ENCODE results near the gene DDO. TPM values are rescaled to one million over a fixed set of nuclear protein-coding genes. Genes with fewer than 3 reads are reported as not detected.

Gene DDO
- polyA plus RNA-seq, 1 donor (not counting 4 experiments of a cell fraction or from before 2014, with no cell fraction given), result not detected

DNA sequence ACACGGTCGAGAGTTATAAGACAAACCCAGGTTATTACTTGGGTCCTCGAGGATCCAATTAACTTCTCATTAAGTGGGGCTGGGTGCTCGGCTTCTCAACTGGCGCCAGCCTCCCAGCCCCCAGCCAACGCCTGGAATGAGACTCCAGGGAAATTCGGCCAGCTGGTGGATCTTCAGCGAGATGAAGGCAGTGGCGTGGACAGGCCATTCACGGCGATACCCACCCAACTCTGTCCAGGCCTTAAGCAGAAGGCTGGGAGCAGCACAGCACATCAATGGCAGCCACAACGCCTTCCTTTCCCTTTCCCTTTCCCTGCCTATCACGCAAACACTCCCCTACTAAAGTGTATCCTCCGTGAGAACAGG is 58.1 kb downstream of the DDO start:
- peak; percentile 77 for TF ChIP-seq EZH2 (IDR thresholded peaks at IDR 0.05; ENCODE audit: low read length)
- TF ChIP-seq, protein P1, sequence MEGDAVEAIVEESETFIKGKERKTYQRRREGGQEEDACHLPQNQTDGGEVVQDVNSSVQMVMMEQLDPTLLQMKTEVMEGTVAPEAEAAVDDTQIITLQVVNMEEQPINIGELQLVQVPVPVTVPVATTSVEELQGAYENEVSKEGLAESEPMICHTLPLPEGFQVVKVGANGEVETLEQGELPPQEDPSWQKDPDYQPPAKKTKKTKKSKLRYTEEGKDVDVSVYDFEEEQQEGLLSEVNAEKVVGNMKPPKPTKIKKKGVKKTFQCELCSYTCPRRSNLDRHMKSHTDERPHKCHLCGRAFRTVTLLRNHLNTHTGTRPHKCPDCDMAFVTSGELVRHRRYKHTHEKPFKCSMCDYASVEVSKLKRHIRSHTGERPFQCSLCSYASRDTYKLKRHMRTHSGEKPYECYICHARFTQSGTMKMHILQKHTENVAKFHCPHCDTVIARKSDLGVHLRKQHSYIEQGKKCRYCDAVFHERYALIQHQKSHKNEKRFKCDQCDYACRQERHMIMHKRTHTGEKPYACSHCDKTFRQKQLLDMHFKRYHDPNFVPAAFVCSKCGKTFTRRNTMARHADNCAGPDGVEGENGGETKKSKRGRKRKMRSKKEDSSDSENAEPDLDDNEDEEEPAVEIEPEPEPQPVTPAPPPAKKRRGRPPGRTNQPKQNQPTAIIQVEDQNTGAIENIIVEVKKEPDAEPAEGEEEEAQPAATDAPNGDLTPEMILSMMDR (optimal IDR thresholded peaks at IDR 0.05 in 1 of 3, IDR thresholded peaks at IDR 0.05 in 1 of 3, conservative IDR thresholded peaks at IDR 0.05 in 1 of 3; ENCODE audit: extremely low read depth in 1 of 3, insufficient read depth in 2 of 3, low read length in 3 of 3), result no peak
- DNase-seq (ENCODE audit: low read depth, low spot score), result no peak
- no peaks in the 10 kb centered on the region for H3K9me3 ChIP-seq (ENCODE audit: control insufficient read depth, low read depth, low read length)
- peaks cover 51% of the 10 kb centered on the region for H3K27me3 ChIP-seq (ENCODE audit: control insufficient read depth, extremely low read depth, insufficient read depth, low read length)
- H3K4me2 ChIP-seq (ENCODE audit: control insufficient read depth, extremely low read depth, insufficient read depth, low read depth, low read length), result peak overlapping the region; percentile 50
- H3K9ac ChIP-seq (ENCODE audit: control insufficient read depth, extremely low read depth, insufficient read depth, low read length), result no peak overlapping the region
- H3K79me2 ChIP-seq (ENCODE audit: control insufficient read depth, insufficient read depth, low read length), result no peaks in the 10 kb centered on the region
- FAIRE-seq, result no peak
- H3K27ac ChIP-seq (ENCODE audit: control insufficient read depth, insufficient read depth, low read length), result no peak overlapping the region
- no peaks in the 10 kb centered on the region for H3K4me1 ChIP-seq (ENCODE audit: control insufficient read depth, extremely low read depth, insufficient read depth, low read length)
- no peaks in the 10 kb centered on the region for H3K36me3 ChIP-seq (ENCODE audit: control insufficient read depth in 2 of 2, extremely low read depth in 1 of 2, insufficient read depth in 2 of 2, low read length in 2 of 2)
- no peak overlapping the region for H2AFZ ChIP-seq (ENCODE audit: control insufficient read depth, low read length)
- H4K20me1 ChIP-seq (ENCODE audit: control insufficient read depth, extremely low read depth, insufficient read depth, low read length), result no peaks in the 10 kb centered on the region
- dilution Hi-C loops (cut with MboI; ENCODE audit: extremely low pct_ligation_motif_present, low sequenced_read_pairs), result no loop called here
- H3K9me1 ChIP-seq (ENCODE audit: control insufficient read depth, extremely low read depth, insufficient read depth, low read length), result no peaks in the 10 kb centered on the region
- peak overlapping the region in 2 of 3 experiments; percentile 24 to 61 for H3K4me3 ChIP-seq (ENCODE audit: control insufficient read depth in 2 of 3, extremely low read depth in 1 of 3, insufficient read depth in 2 of 3, low read depth in 1 of 3, low read length in 3 of 3)

DNA sequence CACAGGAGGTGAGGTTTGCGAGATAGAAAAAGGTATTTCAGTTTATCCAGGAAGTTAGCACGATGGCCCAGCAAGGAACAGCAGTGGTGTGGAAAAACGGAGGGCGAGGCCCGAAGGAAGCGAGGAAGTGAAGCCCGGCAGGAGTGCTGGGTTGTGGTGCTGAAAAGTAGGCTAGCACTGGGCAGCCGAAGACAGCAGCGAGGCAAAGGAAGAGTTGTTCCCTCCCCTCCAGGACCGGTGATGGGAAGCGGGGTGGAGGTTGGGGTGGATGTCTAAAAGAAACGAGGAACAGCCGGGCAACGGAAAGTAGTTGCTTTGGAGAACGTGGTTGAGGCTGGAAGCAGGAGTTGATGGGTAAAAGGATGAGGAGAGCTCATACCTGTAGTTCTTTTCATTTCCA is 58.6 kb downstream of the DDO start:
- Histone ChIP-seq H3K9me3 (ENCODE audit: control insufficient read depth, low read depth, low read length) (no peaks in the 10 kb centered on the region), H3K36me3 (ENCODE audit: control insufficient read depth in 2 of 2, extremely low read depth in 1 of 2, insufficient read depth in 2 of 2, low read length in 2 of 2) (no peaks in the 10 kb centered on the region), H3K27me3 (ENCODE audit: control insufficient read depth, extremely low read depth, insufficient read depth, low read length) (peaks cover 51% of the 10 kb centered on the region), H3K79me2 (ENCODE audit: control insufficient read depth, insufficient read depth, low read length) (no peaks in the 10 kb centered on the region), H3K9ac (ENCODE audit: control insufficient read depth, extremely low read depth, insufficient read depth, low read length) (no peak overlapping the region), H2AFZ (ENCODE audit: control insufficient read depth, low read length) (no peak overlapping the region), H3K4me1 (ENCODE audit: control insufficient read depth, extremely low read depth, insufficient read depth, low read length) (no peaks in the 10 kb centered on the region), H3K4me2 (ENCODE audit: control insufficient read depth, extremely low read depth, insufficient read depth, low read depth, low read length) (no peak overlapping the region), H3K9me1 (ENCODE audit: control insufficient read depth, extremely low read depth, insufficient read depth, low read length) (no peaks in the 10 kb centered on the region), H3K27ac (ENCODE audit: control insufficient read depth, insufficient read depth, low read length) (no peak overlapping the region), H3K4me3 (ENCODE audit: control insufficient read depth in 2 of 3, extremely low read depth in 1 of 3, insufficient read depth in 2 of 3, low read depth in 1 of 3, low read length in 3 of 3) (no peak overlapping the region), H4K20me1 (ENCODE audit: control insufficient read depth, extremely low read depth, insufficient read depth, low read length) (no peaks in the 10 kb centered on the region)
- no peak for TF ChIP-seq EZH2 (IDR thresholded peaks at IDR 0.05; ENCODE audit: low read length)
- TF ChIP-seq, protein P1 (optimal IDR thresholded peaks at IDR 0.05 in 1 of 3, IDR thresholded peaks at IDR 0.05 in 1 of 3, conservative IDR thresholded peaks at IDR 0.05 in 1 of 3; ENCODE audit: extremely low read depth in 1 of 3, insufficient read depth in 2 of 3, low read length in 3 of 3), result no peak
- DNase-seq (ENCODE audit: low read depth, low spot score), result no peak
- no peak for FAIRE-seq
- dilution Hi-C loops (cut with MboI; ENCODE audit: extremely low pct_ligation_motif_present, low sequenced_read_pairs), result no loop called here
